ENCODE measurements around the gene PPP5C. TPM values are rescaled to one million over a fixed set of nuclear protein-coding genes. Genes with fewer than 3 reads are reported as not detected.

PPP5C gene
- total and polyA plus RNA-seq, 2 of the 8 experiments (the other 6 are each of a cell fraction or from before 2014, with no cell fraction given): 112 to 156 TPM

- no peak for TF ChIP-seq GABPA (IDR thresholded peaks at IDR 0.05; ENCODE audit: borderline replicate concordance, insufficient read depth, low read length)
- no peak for TF ChIP-seq RAD21 (IDR thresholded peaks at IDR 0.05 in 1 of 2, conservative IDR thresholded peaks at IDR 0.05 in 1 of 2; ENCODE audit: low read depth in 2 of 2, low read length in 2 of 2)
- no peak for TF ChIP-seq KDM5A (IDR thresholded peaks at IDR 0.05; ENCODE audit: low read length)
- TF ChIP-seq TAF1 (IDR thresholded peaks at IDR 0.05; ENCODE audit: low read depth, low read length): no peak
- no peak for TF ChIP-seq CBX5 (IDR thresholded peaks at IDR 0.05; ENCODE audit: low read depth, low read length)
- TF ChIP-seq SIN3A (conservative IDR thresholded peaks at IDR 0.05 in 1 of 2, IDR thresholded peaks at IDR 0.05 in 1 of 2; ENCODE audit: low read depth in 1 of 2, low read length in 2 of 2): peak in 1 of 2 experiments; percentile 85; a peak in 2 of 4 replicates
- no peak for TF ChIP-seq KDM4A (IDR thresholded peaks at IDR 0.05; ENCODE audit: low read depth, low read length, severe bottlenecking)
- TF ChIP-seq POU5F1 (IDR thresholded peaks at IDR 0.05; ENCODE audit: low read depth, low read length): no peak
- peak; percentile 94 for TF ChIP-seq RXRA (IDR thresholded peaks at IDR 0.05; ENCODE audit: insufficient read depth, low read depth, low read length)
- TF ChIP-seq JUN (IDR thresholded peaks at IDR 0.05; ENCODE audit: low read depth, low read length): peak; percentile 83
- TF ChIP-seq CREB1 (IDR thresholded peaks at IDR 0.05): peak; percentile 93
- TF ChIP-seq HDAC6 (IDR thresholded peaks at IDR 0.05; ENCODE audit: low read depth, low read length): no peak
- no peak for TF ChIP-seq ZNF274 (IDR thresholded peaks at IDR 0.05; ENCODE audit: borderline replicate concordance, extremely low read depth, low read length)
- no peak for TF ChIP-seq EP300 (IDR thresholded peaks at IDR 0.05; ENCODE audit: borderline replicate concordance in 1 of 2, low read depth in 2 of 2, low read length in 2 of 2)
- TF ChIP-seq, protein P1, sequence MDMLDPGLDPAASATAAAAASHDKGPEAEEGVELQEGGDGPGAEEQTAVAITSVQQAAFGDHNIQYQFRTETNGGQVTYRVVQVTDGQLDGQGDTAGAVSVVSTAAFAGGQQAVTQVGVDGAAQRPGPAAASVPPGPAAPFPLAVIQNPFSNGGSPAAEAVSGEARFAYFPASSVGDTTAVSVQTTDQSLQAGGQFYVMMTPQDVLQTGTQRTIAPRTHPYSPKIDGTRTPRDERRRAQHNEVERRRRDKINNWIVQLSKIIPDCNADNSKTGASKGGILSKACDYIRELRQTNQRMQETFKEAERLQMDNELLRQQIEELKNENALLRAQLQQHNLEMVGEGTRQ (IDR thresholded peaks at IDR 0.05; ENCODE audit: low read length): no peak
- no peak for TF ChIP-seq BCL11A (IDR thresholded peaks at IDR 0.05; ENCODE audit: low read depth in 2 of 2, low read length in 2 of 2)
- no peak for TF ChIP-seq NANOG (IDR thresholded peaks at IDR 0.05; ENCODE audit: insufficient read depth, low read depth, low read length, poor library complexity, severe bottlenecking)
- no peak for TF ChIP-seq CBX8 (IDR thresholded peaks at IDR 0.05; ENCODE audit: borderline replicate concordance, low read depth, low read length)
- no peak for TF ChIP-seq PHF8 (conservative IDR thresholded peaks at IDR 0.05; ENCODE audit: low read depth, low read length)
- TF ChIP-seq JUND (IDR thresholded peaks at IDR 0.05; ENCODE audit: low read length): peak; percentile 97
- no peak for TF ChIP-seq BACH1 (IDR thresholded peaks at IDR 0.05; ENCODE audit: low read length)
- TF ChIP-seq CHD1 (IDR thresholded peaks at IDR 0.05; ENCODE audit: low read depth, low read length): no peak
These were observed 81.6 kb downstream of the PPP5C start, which contains the start of gene PNMA8C (continued) for GRCh38 chr19:46428239-46429135.

Data from H1 (cell line).